CD4-positive, alpha-beta T cell treated with Interleukin-10 for 1 hour (primary cell): ENCODE data around the gene PDGFD.

Experiments used
- DNase-seq: peaks from one replicate; pipeline ENCODE4 v3.0.0-alpha.2; 2020

Gene PDGFD

DNA sequence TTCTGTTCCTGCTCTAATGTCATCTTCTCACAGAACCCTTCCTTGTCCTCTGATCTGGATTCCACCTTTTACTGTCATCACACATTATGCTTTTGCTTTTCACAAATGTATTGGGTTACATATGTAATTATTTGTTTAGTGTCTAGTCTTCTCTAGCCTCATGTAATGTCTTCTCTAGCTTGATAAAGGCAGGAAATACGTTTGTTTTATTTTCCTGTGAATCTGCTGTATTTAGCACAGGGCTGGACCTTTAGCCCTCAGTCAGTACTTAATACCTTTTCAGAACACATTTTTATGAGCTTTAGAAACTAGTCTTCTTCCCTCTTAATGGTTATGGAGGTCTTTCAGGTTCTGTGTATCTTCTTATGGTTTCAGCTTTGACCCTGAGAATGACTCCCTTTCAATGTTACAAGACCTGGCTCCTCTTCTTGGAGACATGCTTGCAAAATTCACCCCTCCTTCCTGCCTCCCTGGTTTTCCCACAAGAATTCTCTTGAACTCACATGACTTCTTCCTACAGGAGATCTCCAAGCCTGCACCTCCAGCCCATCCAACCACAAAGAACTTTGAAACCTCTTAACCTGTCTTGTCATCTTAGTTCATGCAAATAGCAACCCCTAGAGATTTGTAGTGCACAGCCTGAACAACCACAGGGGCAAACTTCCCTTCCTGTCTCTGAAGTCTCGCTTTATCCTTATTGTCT, 260.2 kb downstream of the PDGFD start:
- DNase-seq = no peak

DNA sequence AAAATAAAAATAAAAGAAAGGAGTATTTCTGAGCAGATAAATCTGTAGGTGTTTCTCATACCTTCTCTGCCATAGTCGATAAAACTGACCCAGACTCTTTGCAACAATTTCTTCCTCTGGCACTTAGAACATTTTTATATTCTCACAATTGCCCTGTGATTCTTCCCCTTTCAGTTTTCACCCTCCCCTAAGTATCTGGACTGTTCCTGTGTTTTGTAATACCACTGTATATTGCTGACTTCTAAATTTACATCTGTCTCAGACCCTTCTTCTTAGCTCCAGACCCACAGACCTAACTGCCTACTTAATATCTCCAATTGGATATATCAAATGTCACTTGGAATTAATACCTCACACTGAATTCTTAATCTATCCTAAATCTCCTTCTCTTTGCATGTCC, 261.0 kb downstream of the PDGFD start:
- no peak for DNase-seq

DNA sequence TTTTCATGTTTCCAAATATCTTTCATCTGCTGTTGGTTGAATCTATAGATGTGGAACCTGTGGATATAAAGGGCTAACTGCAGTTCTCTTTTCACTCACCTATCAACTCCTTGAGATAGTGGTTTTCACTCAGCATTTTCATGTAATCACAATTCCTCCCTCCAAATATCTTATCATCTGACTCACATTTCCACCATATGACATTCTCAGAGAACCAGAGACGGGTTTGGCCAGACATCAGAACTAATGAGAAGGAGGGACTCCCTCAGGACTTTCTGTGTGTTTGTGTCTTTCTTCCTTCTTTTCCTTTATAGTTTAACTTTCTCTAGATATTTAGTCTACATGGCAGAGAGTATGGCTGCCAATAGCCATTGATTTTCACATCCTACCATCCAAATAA, 262.3 kb downstream of the PDGFD start:
- no peak for DNase-seq

DNA sequence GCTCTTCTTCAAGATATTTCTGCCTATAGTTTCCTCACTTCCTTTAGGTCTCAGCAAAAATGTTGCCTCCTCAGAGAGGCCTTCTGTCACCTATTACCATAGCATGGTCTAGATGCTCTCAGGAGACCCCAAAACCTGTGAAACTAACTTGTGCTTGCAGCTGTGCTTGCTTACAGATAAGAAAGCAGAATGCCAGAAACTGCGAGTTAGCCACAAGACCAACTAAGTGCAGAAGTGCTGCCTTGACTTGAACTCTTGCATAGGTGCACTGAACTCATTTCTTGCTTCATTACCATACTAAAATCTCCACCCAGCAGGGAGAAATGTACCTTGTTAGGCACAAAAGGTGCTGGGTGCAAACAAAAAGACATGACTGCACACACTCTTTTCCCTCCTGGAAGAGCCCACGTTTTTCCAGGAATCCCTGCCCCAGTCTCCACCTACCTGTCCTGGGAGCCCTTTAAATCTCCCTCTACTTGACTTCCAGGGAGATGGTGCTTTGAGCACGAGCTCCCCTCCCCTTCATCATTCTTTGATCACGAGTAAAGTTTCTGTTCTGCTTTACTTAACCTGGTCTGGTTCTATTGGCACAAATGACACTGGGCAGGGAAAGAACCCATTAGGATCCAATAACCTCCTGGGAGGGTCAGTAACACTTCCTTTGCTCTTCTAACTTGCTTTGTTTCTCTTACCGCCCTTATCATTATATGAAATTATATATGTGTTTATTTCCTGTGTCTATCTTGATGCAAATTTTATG, 265.2 kb downstream of the PDGFD start:
- DNase-seq = no peak

DNA sequence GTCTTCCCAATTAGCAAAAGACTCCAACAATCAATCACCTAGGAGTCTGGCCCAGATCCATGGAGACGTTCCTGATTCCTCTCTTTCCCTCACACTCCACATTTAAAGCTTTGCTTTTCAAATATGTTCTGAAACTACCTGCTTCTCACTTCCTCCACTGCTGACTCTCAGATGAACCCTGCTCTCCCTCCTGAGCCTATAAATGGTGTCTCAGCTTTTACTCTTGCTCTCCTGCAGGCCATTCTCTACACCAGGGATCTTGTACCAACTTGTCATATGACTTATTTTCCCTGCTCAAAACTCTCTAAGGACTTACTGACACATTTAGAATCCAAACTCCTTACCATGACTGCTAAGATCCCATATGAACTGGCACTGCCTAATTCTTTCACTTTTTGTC, 265.9 kb downstream of the PDGFD start:
- DNase-seq = no peak

DNA sequence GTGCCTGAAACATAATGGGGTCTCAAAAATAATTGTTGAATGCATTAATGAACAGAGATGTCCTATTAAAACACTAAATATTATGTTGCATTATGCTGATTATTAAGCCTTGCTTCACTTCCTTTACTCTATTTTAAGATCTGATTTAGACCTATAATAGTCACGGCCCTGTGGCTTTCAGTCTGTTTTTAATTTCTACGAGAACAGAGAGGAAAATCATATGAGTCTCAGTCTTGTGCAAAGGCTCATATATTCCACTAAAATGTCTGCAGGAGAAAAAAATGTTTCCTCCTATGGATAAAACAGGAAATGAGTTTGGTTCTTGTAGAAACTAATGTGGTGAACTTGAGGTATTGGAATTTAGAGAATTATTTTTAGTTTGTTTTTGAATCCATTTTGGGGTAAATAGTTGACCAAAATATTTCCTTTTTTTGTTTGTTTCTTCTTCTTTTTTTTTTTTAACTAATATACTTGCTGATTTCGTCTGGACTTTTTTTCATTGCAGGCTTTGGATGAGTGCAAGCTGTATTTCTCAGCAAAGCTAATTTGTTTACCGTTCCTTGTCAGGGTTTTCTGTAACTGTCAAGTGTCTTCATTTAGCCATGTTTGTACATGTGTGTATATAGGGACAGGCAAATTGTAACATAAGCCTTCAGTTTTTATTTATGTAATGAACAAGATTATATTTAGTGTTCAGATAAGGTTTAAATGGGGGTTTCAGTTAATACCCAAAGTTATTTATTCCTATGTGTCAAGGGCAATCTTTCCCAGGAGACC, 266.6 kb downstream of the PDGFD start:
- DNase-seq = no peak

DNA sequence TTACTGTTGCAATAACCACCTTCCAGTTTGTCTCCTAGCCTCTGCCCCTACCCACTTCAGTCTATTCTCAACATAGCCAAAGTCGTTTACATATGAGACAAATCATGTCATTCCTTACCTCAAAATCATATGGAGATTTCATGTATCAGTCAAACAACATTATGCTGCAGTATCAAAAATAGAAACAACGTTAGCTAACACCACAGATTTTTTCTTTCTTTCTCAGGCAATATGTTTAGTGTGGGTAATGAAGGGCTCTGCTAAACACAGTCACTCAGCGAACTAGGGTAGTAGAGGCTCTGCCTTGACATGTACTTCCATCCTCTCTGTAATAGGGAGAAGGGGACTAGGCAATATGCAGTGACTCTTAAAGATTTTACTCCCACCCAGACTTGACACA, 268.8 kb downstream of the PDGFD start:
- no peak for DNase-seq

DNA sequence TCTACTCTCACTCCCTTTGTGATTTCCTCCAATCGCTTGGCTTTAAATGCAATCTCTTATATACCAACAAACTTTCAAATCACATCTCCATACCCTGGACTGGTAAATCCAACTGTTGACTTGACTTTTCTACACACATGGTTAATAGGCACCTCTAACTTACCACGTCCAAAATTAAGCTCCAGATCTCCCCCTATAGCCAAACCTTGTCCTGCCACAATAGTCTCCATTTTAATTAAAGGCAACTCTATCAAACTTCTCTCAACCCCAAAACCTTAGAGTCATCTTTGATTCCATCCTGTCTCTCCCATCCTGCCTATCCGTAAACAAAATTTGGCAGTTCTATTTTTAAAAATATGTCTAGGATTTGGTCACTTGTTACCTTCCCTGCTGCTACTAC, 269.3 kb downstream of the PDGFD start:
- no peak for DNase-seq

DNA sequence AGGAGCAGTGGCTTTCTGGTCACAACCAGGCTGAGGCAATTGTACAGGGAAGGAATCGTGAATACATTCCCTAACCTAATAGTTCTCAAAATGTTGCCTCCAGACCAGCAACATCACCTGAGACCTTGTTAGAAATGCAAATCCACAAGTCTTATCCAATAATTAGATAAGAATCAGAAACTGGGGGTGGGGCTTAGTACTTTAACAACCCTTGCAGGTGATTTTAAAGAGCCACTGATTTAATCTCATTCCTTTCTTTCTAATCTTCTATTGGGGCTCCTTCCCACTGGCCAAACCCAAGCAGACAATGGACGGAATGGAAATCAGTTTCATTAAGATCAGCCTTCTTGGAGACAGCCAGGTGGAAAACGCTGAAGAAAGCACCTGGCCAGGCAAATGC, 269.9 kb downstream of the PDGFD start:
- no peak for DNase-seq

DNA sequence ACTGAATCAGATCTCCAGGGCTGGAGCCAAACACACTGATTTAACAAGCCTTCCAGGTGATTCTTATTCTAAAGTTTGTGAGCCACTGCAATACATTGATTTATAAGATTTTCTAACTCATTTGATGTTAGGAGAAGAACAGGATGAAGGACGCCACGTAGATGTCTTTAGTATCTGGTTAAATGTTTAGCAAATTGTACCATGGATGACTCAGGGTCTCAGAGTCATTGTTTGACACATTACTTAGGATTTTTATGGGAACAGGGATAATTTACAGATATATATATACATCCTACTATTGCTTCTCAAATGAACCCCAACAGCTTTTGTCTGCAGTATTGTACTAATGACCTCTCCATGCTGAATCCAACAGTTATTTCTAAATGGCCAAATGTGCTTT, 270.6 kb downstream of the PDGFD start:
- no peak for DNase-seq

DNA sequence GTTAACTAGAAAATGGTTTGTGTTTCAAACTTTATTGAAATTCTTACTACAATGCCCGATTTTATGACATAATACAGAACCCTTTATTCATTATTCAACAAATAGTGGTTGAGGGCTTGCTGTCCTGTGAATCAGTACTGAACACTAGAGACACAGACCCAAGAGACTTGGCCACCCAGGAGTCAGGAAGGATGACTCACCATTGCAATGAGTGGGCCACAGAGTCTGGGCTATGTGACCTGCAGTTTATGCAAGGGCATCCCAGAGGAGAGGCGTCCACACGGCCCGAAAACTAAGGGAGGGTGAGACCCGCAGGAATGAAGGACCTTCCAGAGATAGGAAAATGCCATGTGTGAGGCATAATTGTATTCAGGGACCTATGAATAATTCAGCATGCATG, 271.3 kb downstream of the PDGFD start:
- DNase-seq = no peak

DNA sequence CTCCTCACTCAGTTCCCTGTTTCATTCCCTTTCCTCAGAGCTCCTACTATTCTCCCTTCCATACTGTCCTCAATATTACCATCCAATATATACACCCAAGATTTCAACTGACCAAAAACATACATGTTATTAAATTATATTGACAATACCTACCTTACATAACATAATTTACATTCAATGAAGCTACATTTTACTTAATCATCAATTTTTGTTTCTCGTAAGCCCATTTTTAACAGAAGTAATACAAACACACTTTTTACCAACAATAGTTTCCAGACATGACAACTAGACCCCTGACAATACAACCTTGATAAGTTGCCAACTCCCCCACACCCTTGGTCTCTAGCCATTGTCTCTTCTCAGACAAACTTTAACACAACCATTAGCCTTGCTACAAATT, 273.3 kb downstream of the PDGFD start:
- DNase-seq = no peak

DNA sequence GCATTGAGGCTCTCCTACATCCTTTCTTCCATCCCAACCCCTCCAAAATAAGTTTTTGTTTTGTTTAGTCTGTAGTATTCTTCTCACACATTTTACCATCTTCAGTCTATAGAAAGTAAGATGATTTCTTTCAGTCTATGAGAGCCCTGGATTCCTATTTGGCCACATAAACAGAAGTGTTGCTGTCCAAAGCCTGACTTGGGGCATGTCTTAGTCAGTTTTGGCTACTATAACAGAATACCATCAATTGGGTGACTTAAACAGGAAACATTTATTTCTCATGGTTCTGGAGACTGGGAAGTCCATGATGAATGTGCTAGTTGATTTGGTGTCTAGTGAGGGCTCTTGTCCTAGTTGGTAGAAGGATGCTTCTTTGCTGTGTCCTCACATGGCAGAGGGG, 274.3 kb downstream of the PDGFD start:
- DNase-seq = no peak

DNA sequence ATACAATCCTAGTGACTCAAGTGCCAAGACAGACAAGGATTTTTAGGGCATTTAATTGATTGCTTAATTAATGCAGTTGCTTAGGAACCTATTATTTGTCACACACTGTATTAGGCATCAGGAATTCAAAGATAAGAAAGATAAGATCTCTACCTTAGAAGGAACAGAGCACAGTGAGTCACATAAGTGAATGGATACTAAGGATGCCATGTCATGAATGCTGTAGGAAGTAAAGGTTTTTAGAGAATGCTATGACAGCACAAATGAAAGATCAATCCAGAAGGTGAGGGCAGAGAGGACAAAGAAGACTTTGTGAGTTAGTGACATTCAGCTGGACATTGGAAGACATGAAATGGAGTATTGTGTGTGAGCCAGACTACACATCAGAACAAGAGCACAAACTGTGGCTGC, 275.4 kb downstream of the PDGFD start:
- no peak for DNase-seq

DNA sequence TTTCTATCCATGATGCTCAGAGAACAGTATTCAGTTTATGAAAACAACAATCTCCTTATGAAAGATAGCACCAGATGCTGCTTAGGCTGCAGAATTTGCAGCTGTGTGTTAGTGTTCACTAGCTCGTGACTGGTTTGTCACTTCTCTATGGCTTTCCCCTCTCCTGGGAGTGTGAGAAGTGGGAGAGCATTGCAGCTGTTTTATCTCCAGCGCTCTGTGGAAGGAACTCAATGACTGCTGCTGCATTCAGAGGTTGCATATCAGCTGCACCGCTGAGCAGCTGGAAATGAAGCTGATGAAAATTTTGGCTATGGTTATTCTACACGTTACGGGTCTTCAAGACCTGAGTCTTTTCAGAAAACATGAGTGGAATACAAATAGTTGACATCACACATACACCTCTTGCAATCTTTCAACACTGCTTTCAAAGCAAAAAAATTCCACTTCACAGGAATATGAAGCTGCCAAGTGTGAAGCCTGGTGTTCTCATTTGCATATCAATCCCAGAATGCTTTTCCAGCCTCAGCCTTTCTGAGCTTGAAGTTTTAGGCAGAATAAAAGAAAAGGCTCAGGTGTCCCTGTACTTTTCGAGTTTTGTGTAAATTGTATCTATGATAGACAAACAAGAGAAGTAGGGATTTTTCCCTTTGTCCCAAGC, 276.8 kb downstream of the PDGFD start:
- DNase-seq = no peak

DNA sequence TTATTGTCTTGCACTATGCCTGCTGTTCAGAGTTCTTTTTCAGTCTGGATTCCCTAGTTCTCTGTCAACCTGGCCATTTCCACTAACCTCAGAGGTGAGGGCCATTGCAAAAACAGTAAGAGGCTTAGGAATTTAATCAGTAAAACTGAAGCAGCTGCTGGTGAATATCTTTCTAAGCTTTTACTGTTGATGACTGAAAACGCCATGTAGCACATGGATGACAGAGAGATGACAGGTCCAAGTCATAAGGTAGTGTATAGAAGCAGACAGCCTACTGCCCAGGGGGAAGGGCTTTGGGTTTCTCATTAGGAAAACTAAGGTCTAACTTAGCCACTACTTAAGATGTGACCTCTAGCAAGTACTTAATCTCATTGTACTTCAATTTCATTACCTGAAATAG, 280.1 kb downstream of the PDGFD start:
- DNase-seq = no peak

DNA sequence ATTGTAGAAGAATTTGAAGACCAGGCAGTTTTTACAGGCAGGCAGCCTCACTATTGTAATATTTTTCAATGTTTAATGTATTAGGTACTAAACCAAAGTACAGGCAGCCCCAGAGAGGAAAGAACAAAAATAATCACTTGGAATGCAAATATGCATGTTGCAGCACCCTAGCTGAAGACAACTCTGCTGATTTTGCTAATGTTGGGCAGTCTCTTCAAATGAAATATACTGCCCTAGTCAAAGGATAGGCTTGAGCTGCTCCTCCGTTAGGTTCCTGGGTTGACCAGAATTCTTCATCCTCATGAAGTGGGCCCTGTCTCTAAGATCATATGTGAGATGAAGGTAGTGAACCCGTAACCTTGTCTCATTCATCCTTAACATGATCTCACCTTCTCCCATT, 280.7 kb downstream of the PDGFD start:
- DNase-seq = no peak

DNA sequence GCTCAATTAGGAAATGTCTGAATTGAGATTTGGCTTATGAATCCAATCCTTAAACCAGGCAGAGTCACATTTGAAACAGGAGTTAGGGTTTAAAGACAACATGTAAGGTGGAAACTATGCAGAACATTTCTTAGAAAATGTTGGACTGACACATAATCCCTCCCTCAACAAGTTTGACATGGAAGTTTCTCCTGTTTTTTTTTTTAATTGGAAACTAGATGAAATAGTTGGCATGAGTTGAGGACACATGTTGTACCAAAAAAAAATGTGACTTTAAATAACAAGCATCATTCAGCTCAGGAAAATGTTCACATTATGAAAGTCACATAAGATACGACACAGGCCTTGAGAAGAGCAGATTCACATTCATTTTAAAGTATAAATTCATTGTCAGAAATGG, 282.4 kb downstream of the PDGFD start:
- DNase-seq = no peak

DNA sequence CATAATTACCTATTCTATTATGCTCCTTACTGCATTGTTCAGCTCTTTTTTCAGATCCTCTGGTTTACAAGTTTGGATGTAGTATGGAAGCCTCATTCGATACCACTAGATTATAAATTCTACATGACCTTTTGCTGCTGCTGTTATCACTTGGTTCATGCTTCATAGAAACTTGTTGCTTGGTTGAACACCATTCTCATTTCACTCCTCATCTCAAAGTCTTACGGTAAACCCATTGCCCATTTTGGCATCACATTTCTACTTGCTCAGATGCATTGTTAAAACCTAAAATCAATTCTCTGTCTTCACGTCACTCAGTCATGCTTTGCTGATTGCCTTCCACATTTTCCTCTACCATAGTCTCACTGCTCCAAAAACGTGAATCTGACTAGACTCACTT, 283.0 kb downstream of the PDGFD start:
- DNase-seq = no peak

DNA sequence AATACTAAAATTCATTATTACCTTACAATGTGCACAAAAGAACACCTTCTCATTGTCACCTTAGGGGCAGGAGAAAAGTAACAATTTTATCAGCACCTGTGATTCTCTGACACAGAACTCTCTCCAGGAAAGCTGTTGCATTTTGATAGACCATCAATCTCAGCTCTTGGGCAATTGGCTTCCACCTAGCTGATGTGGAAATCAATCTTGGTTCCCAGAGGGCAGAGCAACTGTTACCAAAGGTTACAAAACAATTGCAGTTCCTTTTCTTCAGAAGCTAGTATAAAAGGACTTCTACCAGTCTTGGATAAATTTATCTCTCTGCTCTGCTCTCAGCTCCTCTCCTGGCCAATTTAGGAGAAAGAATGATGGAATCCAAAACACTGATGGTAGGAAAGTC, 285.3 kb downstream of the PDGFD start:
- DNase-seq = no peak

DNA sequence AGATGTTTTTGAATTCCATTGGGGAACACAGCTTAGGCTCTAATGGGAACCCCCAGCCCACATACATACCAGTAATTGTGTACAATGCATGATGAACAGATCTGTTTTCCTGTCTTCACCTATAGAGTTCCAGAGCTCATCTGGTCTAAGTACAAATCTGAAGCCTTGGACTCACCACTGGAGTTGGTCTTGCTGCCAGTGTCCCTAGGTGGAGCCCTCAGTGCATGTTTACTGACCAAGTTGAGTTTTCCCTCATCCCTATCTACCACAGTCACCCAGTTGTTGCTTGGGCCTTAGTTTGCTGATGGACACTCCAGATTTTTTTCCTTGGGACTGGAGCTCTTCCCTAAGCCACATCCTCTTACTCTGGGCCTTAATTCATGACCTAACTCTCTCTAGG, 286.7 kb downstream of the PDGFD start:
- no peak for DNase-seq

DNA sequence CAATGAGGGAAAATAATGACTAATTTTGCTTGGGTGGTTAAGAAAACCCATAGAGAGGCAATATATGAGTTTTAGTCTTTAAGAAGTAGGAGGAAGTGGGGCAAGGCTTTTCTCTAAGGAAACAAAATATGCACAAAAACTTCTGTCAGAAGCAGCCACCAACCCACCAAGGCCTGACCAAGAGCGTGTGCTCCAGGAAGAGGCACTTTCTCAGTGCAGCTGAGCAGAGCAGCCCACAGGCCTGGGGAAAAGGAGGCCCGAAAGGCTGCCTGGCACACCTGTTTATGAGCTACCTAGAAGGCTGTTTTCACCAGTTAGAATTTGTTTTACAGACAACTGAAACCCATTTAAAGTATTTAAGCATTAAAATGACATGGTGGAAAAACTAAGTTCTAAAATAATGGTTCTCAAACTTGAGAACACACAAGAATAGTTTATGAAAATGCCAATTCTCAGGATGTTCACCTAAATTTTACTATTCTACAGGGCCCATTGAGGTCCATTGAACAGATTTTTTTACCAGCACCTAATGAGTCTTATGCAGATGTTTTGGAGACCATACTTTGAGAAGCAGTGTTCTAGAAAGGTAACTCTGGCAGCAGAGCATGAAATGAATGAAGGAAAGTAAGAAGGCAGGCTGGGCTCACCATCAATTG, 288.0 kb downstream of the PDGFD start:
- no peak for DNase-seq

DNA sequence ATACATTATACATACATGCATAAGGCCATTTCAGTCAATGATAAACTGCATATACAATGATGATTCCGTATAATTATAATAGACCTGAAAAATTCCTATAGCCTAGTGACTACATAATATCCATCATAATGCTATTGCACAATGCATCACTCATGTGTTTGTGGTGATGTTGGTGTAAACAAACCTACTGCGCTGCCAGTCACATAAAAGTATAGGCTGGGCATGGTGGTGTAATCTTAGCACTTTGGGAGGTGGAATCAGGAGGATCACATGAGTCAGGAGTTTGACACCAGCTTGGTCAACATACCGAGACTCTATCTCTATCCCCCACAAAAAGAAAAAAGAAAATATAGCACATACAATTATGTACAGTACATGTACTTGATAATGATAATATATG, 291.2 kb downstream of the PDGFD start:
- DNase-seq = no peak
